HCT116 (cell line): ENCODE measurements around the gene MORN1.

Experiments
- EZH2phosphoT487 ChIP-seq: fragments of 200-600 bp; IDR thresholded peaks from 2 replicates; pipeline ENCODE4 v1.6.1; 2018; ENCODE audit warnings: antibody characterized with exemption, borderline replicate concordance
- FOSL1 ChIP-seq: IDR thresholded peaks from 2 replicates; pipeline ENCODE4 v1.6.1; 2012; ENCODE audit warnings: low read depth
- JUND ChIP-seq: IDR thresholded peaks from 2 replicates; pipeline ENCODE4 v1.6.1; 2012
- POLR2A ChIP-seq: IDR thresholded peaks from 2 replicates; pipeline ENCODE4 v1.7.0; 2011; ENCODE audit warnings: borderline replicate concordance; ENCODE audit not compliant: insufficient read depth, insufficient read length; ENCODE audit errors: extremely low read depth
- POLR2AphosphoS5 ChIP-seq: IDR thresholded peaks from 2 replicates; pipeline ENCODE4 v1.6.1; 2011; ENCODE audit warnings: mild to moderate bottlenecking, low read depth, low read length, moderate library complexity
- RAD21 ChIP-seq: IDR thresholded peaks from 2 replicates; pipeline ENCODE4 v1.6.1; 2012; ENCODE audit warnings: low read depth, mild to moderate bottlenecking
- YY1 ChIP-seq: IDR thresholded peaks from 2 replicates; pipeline ENCODE4 v1.6.1; 2011; ENCODE audit warnings: low read length, low read depth, moderate library complexity, mild to moderate bottlenecking; ENCODE audit not compliant: insufficient replicate concordance; ENCODE audit errors: extremely low read depth
- ZNF274 ChIP-seq: fragments of 200-500 bp; sonication (Bioruptor generic); IDR thresholded peaks from 2 replicates; pipeline ENCODE4 v1.6.1; 2014; ENCODE audit warnings: mild to moderate bottlenecking, low read depth, low read length, inconsistent platforms
- TF ChIP-seq, protein P1 (sequence below), 3 experiments: fragments of 200-600 bp in 1 of 3; sonication (generic) in 1 of 3; IDR thresholded peaks in 2 of 3; conservative IDR thresholded peaks in 1 of 3; 2 replicates each; pipeline ENCODE4 v1.5.1; 2012 to 2017; ENCODE audit warnings: low read depth in 2 of 3, low read length in 2 of 3, antibody characterized with exemption in 1 of 3, borderline replicate concordance in 1 of 3, control low read depth in 1 of 3, mild to moderate bottlenecking in 1 of 3, mixed read lengths in 1 of 3, mixed run types in 1 of 3, moderate library complexity in 1 of 3; ENCODE audit not compliant: insufficient read depth in 1 of 3
- TF ChIP-seq, protein P2 (sequence below): IDR thresholded peaks from 2 replicates; pipeline ENCODE4 v1.6.1; 2012; ENCODE audit warnings: low read depth

DNA sequence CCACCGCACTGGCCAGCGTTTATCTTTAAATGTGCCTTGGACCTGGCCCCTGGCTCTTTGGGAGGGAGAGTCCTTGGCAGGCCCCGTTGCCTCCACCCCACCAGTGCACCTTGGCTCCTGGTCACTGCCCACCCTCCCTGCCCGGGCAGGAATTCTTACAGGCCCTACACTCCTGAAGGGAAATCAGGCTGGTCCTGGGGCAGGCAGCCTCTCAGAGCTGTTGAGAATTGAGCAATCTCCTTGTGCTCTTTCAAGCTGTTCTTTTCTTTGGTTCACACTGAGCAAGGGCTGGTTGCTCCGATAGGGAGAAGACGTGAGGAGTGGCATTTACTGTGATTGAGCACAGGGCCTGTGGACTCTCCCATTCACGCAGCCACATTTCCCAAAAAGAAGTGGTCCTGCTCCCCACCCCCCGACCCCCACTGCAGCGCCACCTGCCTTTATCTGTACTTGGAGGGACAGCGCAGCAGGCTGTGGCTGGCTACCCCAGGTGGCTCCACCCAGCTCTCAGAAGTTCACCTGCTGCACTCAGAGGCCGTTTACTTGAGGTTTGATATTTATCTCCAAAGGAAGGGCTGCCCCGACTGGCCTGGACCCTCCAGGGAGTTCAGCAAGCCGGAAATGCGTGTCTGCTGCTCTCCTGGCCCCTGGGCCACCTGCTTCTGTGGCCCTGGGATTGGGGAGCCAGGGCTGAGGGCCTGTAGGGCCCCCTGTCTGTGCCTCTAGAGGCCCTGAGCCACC is 115.4 kb downstream of the MORN1 start:
- TF ChIP-seq FOSL1 = no peak
- TF ChIP-seq, protein P1, sequence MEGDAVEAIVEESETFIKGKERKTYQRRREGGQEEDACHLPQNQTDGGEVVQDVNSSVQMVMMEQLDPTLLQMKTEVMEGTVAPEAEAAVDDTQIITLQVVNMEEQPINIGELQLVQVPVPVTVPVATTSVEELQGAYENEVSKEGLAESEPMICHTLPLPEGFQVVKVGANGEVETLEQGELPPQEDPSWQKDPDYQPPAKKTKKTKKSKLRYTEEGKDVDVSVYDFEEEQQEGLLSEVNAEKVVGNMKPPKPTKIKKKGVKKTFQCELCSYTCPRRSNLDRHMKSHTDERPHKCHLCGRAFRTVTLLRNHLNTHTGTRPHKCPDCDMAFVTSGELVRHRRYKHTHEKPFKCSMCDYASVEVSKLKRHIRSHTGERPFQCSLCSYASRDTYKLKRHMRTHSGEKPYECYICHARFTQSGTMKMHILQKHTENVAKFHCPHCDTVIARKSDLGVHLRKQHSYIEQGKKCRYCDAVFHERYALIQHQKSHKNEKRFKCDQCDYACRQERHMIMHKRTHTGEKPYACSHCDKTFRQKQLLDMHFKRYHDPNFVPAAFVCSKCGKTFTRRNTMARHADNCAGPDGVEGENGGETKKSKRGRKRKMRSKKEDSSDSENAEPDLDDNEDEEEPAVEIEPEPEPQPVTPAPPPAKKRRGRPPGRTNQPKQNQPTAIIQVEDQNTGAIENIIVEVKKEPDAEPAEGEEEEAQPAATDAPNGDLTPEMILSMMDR (IDR thresholded peaks at IDR 0.05 in 2 of 3, conservative IDR thresholded peaks at IDR 0.05 in 1 of 3; ENCODE audit: borderline replicate concordance in 1 of 3, insufficient read depth in 1 of 3, low read depth in 2 of 3, low read length in 2 of 3) = no peak
- no peak for TF ChIP-seq YY1
- TF ChIP-seq, protein P2, sequence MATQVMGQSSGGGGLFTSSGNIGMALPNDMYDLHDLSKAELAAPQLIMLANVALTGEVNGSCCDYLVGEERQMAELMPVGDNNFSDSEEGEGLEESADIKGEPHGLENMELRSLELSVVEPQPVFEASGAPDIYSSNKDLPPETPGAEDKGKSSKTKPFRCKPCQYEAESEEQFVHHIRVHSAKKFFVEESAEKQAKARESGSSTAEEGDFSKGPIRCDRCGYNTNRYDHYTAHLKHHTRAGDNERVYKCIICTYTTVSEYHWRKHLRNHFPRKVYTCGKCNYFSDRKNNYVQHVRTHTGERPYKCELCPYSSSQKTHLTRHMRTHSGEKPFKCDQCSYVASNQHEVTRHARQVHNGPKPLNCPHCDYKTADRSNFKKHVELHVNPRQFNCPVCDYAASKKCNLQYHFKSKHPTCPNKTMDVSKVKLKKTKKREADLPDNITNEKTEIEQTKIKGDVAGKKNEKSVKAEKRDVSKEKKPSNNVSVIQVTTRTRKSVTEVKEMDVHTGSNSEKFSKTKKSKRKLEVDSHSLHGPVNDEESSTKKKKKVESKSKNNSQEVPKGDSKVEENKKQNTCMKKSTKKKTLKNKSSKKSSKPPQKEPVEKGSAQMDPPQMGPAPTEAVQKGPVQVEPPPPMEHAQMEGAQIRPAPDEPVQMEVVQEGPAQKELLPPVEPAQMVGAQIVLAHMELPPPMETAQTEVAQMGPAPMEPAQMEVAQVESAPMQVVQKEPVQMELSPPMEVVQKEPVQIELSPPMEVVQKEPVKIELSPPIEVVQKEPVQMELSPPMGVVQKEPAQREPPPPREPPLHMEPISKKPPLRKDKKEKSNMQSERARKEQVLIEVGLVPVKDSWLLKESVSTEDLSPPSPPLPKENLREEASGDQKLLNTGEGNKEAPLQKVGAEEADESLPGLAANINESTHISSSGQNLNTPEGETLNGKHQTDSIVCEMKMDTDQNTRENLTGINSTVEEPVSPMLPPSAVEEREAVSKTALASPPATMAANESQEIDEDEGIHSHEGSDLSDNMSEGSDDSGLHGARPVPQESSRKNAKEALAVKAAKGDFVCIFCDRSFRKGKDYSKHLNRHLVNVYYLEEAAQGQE = no peak
- no peak for TF ChIP-seq RAD21
- no peak for TF ChIP-seq JUND
- TF ChIP-seq ZNF274 = no peak
- no peak for TF ChIP-seq POLR2A
- TF ChIP-seq EZH2phosphoT487 = no peak
- TF ChIP-seq POLR2AphosphoS5 = no peak
